ENCODE data around the gene FCN3. TPM values are rescaled to one million over a fixed set of nuclear protein-coding genes. Genes with fewer than 3 reads are reported as not detected.

FCN3 gene
- total and polyA plus RNA-seq, 10 of the 15 experiments (the other 5 are each of a cell fraction or from before 2014, with no cell fraction given): 0.28 TPM; not detected in 9

DNA sequence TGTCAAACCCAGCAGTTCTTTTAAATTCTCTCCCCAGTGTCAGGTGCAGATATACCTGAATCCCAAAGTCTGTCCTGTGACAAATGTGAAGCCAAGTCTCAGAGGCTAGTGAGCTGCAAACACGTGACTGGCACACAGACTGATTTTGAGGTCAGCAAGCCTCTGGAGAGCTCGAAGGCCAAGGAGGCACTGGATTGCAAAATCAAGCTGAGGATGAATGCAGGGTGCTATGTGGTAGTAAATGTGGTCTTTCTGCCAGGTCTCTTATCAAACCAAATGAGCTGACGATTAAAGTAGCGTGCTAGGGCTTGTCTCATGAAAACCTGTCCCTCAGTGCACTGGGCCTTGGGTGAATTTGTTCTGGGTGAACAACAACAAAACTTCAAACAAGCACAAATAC, 38.4 kb upstream of the FCN3 start (continued):
- no peak for TF ChIP-seq NFYB (IDR thresholded peaks at IDR 0.05; ENCODE audit: insufficient read depth, low read depth, low read length)
- TF ChIP-seq, protein P1, sequence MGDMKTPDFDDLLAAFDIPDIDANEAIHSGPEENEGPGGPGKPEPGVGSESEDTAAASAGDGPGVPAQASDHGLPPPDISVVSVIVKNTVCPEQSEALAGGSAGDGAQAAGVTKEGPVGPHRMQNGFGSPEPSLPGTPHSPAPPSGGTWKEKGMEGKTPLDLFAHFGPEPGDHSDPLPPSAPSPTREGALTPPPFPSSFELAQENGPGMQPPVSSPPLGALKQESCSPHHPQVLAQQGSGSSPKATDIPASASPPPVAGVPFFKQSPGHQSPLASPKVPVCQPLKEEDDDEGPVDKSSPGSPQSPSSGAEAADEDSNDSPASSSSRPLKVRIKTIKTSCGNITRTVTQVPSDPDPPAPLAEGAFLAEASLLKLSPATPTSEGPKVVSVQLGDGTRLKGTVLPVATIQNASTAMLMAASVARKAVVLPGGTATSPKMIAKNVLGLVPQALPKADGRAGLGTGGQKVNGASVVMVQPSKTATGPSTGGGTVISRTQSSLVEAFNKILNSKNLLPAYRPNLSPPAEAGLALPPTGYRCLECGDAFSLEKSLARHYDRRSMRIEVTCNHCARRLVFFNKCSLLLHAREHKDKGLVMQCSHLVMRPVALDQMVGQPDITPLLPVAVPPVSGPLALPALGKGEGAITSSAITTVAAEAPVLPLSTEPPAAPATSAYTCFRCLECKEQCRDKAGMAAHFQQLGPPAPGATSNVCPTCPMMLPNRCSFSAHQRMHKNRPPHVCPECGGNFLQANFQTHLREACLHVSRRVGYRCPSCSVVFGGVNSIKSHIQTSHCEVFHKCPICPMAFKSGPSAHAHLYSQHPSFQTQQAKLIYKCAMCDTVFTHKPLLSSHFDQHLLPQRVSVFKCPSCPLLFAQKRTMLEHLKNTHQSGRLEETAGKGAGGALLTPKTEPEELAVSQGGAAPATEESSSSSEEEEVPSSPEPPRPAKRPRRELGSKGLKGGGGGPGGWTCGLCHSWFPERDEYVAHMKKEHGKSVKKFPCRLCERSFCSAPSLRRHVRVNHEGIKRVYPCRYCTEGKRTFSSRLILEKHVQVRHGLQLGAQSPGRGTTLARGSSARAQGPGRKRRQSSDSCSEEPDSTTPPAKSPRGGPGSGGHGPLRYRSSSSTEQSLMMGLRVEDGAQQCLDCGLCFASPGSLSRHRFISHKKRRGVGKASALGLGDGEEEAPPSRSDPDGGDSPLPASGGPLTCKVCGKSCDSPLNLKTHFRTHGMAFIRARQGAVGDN (IDR thresholded peaks at IDR 0.05): no peak
- TF ChIP-seq BMI1 (IDR thresholded peaks at IDR 0.05; ENCODE audit: borderline replicate concordance): no peak
- TF ChIP-seq SIN3A (IDR thresholded peaks at IDR 0.05; ENCODE audit: low read depth, low read length): no peak
- TF ChIP-seq, protein P2, sequence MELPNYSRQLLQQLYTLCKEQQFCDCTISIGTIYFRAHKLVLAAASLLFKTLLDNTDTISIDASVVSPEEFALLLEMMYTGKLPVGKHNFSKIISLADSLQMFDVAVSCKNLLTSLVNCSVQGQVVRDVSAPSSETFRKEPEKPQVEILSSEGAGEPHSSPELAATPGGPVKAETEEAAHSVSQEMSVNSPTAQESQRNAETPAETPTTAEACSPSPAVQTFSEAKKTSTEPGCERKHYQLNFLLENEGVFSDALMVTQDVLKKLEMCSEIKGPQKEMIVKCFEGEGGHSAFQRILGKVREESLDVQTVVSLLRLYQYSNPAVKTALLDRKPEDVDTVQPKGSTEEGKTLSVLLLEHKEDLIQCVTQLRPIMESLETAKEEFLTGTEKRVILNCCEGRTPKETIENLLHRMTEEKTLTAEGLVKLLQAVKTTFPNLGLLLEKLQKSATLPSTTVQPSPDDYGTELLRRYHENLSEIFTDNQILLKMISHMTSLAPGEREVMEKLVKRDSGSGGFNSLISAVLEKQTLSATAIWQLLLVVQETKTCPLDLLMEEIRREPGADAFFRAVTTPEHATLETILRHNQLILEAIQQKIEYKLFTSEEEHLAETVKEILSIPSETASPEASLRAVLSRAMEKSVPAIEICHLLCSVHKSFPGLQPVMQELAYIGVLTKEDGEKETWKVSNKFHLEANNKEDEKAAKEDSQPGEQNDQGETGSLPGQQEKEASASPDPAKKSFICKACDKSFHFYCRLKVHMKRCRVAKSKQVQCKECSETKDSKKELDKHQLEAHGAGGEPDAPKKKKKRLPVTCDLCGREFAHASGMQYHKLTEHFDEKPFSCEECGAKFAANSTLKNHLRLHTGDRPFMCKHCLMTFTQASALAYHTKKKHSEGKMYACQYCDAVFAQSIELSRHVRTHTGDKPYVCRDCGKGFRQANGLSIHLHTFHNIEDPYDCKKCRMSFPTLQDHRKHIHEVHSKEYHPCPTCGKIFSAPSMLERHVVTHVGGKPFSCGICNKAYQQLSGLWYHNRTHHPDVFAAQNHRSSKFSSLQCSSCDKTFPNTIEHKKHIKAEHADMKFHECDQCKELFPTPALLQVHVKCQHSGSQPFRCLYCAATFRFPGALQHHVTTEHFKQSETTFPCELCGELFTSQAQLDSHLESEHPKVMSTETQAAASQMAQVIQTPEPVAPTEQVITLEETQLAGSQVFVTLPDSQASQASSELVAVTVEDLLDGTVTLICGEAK (IDR thresholded peaks at IDR 0.05; ENCODE audit: borderline replicate concordance): no peak
- TF ChIP-seq, protein P3, sequence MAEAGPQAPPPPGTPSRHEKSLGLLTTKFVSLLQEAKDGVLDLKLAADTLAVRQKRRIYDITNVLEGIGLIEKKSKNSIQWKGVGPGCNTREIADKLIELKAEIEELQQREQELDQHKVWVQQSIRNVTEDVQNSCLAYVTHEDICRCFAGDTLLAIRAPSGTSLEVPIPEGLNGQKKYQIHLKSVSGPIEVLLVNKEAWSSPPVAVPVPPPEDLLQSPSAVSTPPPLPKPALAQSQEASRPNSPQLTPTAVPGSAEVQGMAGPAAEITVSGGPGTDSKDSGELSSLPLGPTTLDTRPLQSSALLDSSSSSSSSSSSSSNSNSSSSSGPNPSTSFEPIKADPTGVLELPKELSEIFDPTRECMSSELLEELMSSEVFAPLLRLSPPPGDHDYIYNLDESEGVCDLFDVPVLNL (IDR thresholded peaks at IDR 0.05; ENCODE audit: low read depth, low read length): no peak
- TF ChIP-seq, protein P4, sequence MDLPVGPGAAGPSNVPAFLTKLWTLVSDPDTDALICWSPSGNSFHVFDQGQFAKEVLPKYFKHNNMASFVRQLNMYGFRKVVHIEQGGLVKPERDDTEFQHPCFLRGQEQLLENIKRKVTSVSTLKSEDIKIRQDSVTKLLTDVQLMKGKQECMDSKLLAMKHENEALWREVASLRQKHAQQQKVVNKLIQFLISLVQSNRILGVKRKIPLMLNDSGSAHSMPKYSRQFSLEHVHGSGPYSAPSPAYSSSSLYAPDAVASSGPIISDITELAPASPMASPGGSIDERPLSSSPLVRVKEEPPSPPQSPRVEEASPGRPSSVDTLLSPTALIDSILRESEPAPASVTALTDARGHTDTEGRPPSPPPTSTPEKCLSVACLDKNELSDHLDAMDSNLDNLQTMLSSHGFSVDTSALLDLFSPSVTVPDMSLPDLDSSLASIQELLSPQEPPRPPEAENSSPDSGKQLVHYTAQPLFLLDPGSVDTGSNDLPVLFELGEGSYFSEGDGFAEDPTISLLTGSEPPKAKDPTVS (IDR thresholded peaks at IDR 0.05; ENCODE audit: low read depth, low read length): no peak
- TF ChIP-seq NR2C1 (IDR thresholded peaks at IDR 0.05): no peak

All from GM12878 (cell line).